ENCODE measurements around the gene TTLL3.

GRCh38 chr3:9884555-9885165 lies 74.6 kb downstream of the TTLL3 start:
- no peak for TF ChIP-seq CTCF (IDR thresholded peaks at IDR 0.05; ENCODE audit: low read depth, low read length)
- TF ChIP-seq EZH2phosphoT487 (IDR thresholded peaks at IDR 0.05; ENCODE audit: low read depth) = no peak
